Urinary bladder (tissue), 4 donors: Measurements from ENCODE around the gene KCNAB2. TPM values are rescaled to one million over a fixed set of nuclear protein-coding genes. Genes with fewer than 3 reads are reported as not detected.

Experiments used
- DNase-seq: peaks from one replicate; pipeline ENCODE4 v3.0.0-alpha.2; 2015; ENCODE audit errors: extremely low spot score
- H3K27ac ChIP-seq: one replicate; pipeline ENCODE4 v1.5.1; 2013; ENCODE audit warnings: low read depth, mild to moderate bottlenecking, moderate library complexity
- H3K36me3 ChIP-seq: one replicate; pipeline ENCODE4 v1.6.1; 2013; ENCODE audit warnings: mild to moderate bottlenecking, moderate library complexity; ENCODE audit not compliant: insufficient read depth
- H3K4me1 ChIP-seq: one replicate; pipeline ENCODE4 v1.6.1; 2013; ENCODE audit warnings: mild to moderate bottlenecking, moderate library complexity; ENCODE audit not compliant: insufficient read depth
- H3K4me3 ChIP-seq: one replicate; pipeline ENCODE4 v1.5.1; 2013; ENCODE audit warnings: low read depth, low read length
- WGBS: extraction: QIAGEN DNeasy Blood & Tissue Kit; methylation state at CpG from one replicate; pipeline ENCODE4 v1.1.7; 2013; 5-methylcytosine and 5-hydroxymethylcytosine counted together
- polyA plus RNA-seq: library from polyadenylated mRNA; stranded (reverse); fragments of 200-250 nt; gene quantifications from one replicate; pipeline ENCODE4 v1.2.3, GENCODE V29; 2013
- total RNA-seq: library from RNA; depleted of rRNA; stranded (reverse); fragments of >200 nt; gene quantifications from one replicate; pipeline ENCODE4 v1.2.3, GENCODE V29; 2014
- donor health status: healthy with polysubstance abuse.
- donor health status: healthy.

KCNAB2 gene
- total RNA-seq = 3.8 TPM
- polyA plus RNA-seq = 13.0 TPM

- Histone ChIP-seq H3K36me3 (no peaks in the 10 kb centered on the region), H3K4me3 (no peak within 1 kb of the TSS), H3K4me1 (no peaks in the 10 kb centered on the region), H3K27ac (no peak within 1 kb of the TSS)
- DNase-seq = no peak
- WGBS = 71% methylated on average over 15 of the region's 15 CpGs
Measured at GRCh38 chr1:6045561-6045960, at the start of gene KCNAB2. TSS of gene KCNAB2 (plus strand) at chr1:6045888. CDS start at chr1:6051537, 5,649 bp downstream.

DNA sequence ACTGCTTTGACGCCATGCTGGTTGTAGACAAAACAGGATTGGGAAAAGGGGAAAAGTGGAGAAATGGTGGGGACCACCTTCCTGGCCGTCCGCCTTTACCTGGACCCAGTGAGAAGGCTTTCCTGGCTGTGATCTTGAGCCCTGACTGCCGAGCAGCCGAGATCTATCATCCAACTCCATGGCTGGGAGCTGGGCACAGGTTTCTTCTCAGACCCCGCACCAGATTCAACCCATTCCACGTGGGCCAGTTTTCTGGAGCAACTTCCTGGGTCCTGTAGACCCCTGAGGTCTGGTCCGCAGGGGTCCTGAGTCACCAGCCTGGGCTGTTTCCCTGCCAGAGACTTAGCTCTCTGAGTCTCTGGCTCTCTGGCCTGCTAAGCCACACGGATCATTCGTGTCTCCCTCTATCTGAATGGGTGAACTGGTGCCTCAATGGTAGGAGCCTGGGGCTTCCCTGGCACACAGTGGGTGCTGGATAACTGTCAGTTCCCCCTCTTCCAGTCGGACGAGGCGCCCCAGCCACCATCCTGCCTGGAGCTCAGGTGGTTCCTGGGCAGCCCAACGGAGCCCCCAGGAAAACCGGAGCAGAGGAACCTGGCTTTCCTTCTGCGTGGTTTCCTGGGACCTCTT lies 48.9 kb upstream of the KCNAB2 start:
- Histone ChIP-seq H3K4me3 (no peak overlapping the region), H3K36me3 (no peaks in the 10 kb centered on the region), H3K4me1 (peaks cover 2% of the 10 kb centered on the region), H3K27ac (no peak overlapping the region)
- 85% methylated on average over 16 of the region's 16 CpGs for WGBS
- DNase-seq = no peak

DNA sequence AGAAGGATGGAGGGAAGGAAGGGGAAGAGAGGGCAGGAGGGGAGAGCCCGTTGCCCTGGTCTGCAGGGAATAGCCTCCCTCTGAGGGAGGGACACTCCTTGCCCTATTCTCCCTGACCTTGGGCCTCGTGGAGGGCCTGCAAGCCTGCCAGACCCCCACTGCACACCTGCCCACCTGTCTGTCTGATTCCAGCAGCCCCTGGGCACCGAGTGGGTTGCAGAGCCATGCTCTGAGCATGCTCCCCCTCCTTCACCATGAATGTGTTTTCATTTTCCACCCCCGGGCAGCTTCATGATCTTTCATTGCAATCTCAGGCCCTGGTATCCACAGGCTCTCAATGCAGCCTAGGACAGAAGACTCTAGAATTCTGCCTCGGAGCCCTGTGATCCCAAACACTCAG lies 48.4 kb upstream of the KCNAB2 start:
- Histone ChIP-seq H3K36me3 (no peaks in the 10 kb centered on the region), H3K4me3 (no peak overlapping the region), H3K4me1 (peaks cover 2% of the 10 kb centered on the region), H3K27ac (no peak overlapping the region)
- no peak for DNase-seq
- WGBS = 68% methylated on average over 5 of the region's 5 CpGs

GRCh38 chr1:5998051-5998905 lies 47.4 kb upstream of the KCNAB2 start:
- Histone ChIP-seq H3K27ac (no peak overlapping the region), H3K4me3 (no peak overlapping the region), H3K4me1 (peaks cover 2% of the 10 kb centered on the region), H3K36me3 (no peaks in the 10 kb centered on the region)
- WGBS = 91% methylated on average over 12 of the region's 12 CpGs
- DNase-seq = no peak

GRCh38 chr1:5998906-5999301 lies 46.8 kb upstream of the KCNAB2 start:
- Histone ChIP-seq H3K4me3 (no peak overlapping the region), H3K27ac (no peak overlapping the region), H3K4me1 (no peaks in the 10 kb centered on the region), H3K36me3 (no peaks in the 10 kb centered on the region)
- DNase-seq = no peak
- WGBS = 92% methylated on average over 19 of the region's 19 CpGs

DNA sequence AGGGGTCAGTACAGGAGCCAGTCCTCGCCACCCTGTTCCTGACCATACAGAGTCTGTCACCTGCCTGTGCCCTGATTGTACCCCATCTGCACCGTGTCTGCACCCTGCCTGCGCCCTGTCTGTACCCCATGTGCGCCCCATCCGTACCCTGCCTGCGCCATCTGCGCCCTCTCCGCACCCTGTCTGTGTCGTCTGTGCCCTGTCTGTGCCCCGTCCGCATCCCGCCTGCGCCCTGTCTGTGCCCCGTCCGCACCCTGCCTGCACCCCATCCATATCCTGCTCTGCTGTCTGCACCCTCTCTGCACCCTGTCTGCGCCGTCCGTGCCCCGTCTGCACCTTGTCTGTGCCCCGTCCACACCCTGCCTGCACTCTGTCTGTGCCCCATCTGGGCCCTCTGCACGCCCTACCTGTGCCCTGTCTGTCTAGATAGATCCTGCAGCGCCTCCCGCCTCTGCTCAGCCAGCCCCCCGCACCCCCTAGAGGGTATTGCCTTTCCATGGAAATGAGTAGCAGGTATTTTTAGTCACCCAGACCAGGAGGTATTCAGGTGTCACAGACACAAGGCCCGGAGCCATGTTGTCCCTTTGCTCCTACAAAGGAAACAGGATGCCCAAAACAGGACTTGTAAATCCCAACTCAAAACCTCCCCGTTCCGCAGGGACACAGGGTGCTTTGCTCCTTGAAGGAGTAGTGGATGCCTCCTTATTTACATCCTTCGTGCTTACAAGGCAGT lies 45.8 kb upstream of the KCNAB2 start:
- no peak overlapping the region for H3K27ac ChIP-seq
- DNase-seq = no peak
- H3K4me1 ChIP-seq = no peaks in the 10 kb centered on the region
- no peaks in the 10 kb centered on the region for H3K36me3 ChIP-seq
- 87% methylated on average over 28 of the region's 28 CpGs for WGBS
- H3K4me3 ChIP-seq = no peak overlapping the region

DNA sequence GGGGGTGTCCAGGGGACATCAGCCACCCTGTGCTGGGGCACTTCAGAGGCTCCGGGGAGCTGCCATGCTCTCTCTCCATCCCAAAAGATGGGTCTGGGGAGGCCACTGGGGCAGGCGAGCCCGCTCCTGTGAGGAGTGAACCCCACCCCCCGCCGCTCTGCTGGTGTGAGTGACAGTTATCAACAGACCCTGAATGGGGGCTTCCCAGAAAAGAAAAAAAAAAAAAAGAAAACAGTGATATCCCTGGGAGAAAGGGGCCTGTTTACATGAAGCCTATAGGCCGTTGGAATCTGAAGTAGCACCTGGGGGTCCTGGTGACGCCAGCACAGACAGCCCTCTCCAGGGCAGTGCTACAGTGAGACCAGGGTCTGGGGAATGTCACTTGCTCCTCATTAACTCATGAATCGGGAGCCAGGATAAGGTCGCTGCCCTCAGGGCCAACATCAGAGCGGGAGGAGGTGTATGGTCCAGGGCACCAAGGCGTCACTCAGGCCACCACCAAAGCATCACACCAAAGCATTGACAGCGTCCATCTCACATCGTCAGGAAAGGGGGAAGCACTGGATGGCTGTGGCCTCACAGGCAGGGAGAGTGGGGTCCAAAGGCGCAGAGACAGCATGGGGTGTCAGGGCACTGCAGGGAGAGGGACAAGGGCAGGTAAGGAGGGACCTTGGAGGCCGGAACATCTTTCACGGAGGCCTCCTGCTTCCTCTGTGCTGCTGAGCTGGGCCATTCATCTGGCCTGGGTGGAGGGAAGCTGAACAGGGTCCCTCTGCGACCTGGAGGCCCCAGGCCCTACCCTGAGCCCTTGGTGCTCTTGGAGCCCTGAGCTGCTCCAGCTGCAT lies 45.0 kb upstream of the KCNAB2 start:
- DNase-seq = no peak
- Histone ChIP-seq H3K4me3 (no peak overlapping the region), H3K4me1 (no peaks in the 10 kb centered on the region), H3K27ac (no peak overlapping the region), H3K36me3 (no peaks in the 10 kb centered on the region)
- WGBS = 82% methylated on average over 17 of the region's 17 CpGs

DNA sequence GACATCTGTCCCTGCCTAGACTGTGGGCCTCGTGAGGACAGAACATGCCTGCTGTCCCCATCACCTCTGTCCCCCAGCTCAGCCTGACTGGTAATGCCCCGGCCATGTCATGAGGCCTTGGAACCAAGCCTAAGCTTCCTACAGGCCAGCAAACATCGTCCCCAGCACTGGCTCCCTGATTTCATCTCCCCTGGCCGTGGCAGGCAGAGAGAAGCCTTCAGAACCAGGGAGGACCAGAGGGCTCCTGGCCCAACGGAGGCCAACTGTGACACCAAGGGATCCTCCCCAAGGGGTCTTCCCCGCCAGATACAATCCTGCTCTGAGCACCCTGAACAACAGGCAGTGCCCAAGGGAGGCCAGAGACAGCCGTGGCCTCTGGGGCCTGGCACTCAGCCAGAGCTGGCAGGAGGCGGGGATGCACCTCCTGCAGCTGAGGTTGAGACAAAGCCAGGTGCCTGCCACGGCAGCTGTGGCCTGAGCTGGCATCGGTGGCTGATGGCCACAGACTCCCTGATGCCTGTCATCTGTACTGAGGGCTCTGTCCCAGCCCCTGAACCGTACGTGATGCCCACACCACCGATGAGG lies 43.6 kb upstream of the KCNAB2 start:
- H3K4me1 ChIP-seq = no peaks in the 10 kb centered on the region
- no peak overlapping the region for H3K27ac ChIP-seq
- 60% methylated on average over 13 of the region's 13 CpGs for WGBS
- DNase-seq = no peak
- H3K4me3 ChIP-seq = no peak overlapping the region
- no peaks in the 10 kb centered on the region for H3K36me3 ChIP-seq

GRCh38 chr1:6002714-6003501 lies 42.8 kb upstream of the KCNAB2 start:
- no peaks in the 10 kb centered on the region for H3K36me3 ChIP-seq
- 69% methylated on average over 33 of the region's 33 CpGs for WGBS
- H3K4me3 ChIP-seq = no peak overlapping the region
- no peak overlapping the region for H3K27ac ChIP-seq
- no peaks in the 10 kb centered on the region for H3K4me1 ChIP-seq
- DNase-seq = no peak

GRCh38 chr1:6003568-6004411 lies 41.9 kb upstream of the KCNAB2 start:
- peak; percentile 35 for DNase-seq
- Histone ChIP-seq H3K4me1 (no peaks in the 10 kb centered on the region), H3K27ac (no peak overlapping the region), H3K36me3 (no peaks in the 10 kb centered on the region), H3K4me3 (no peak overlapping the region)
- WGBS = 63% methylated on average over 24 of the region's 24 CpGs

DNA sequence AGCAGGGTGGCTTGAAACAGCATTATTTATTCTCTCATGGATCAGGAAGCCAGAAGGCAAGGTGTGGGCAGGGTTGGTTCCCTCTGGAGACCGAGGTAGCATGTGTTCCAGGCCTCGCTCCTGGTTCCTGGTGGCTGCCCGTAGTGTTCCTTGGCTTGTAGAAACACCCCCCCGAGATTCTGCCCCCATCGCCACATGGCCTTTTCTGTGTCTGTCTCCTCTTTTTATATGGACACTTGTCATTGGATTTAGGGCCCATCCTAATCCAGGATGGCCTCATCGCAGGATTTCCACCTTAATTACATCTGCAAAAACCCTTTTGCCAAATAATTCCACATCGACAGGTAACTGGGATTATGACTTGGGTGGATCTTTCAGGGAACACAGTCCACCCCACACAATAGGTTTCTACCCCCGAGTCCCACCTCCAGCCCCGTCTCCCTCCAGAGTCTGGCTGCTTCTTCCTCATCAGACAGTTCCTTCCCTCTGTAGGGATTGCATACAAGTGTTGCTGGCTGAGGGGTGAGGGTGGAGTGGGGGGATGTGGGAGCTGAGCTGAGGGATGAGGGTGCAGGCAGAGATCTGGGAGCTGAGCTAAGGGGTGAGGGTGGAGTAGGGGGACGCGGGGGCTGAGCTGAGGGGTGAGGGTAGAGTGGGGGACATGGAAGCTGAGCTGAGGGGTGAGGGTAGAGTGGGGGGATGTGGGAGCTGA lies 41.1 kb upstream of the KCNAB2 start:
- 89% methylated on average over 11 of the region's 11 CpGs for WGBS
- DNase-seq = no peak

More for the DNA sequence above, 41.1 kb upstream of the KCNAB2 start:
- no peak overlapping the region for H3K4me3 ChIP-seq
- no peak overlapping the region for H3K27ac ChIP-seq
- no peaks in the 10 kb centered on the region for H3K36me3 ChIP-seq
- no peaks in the 10 kb centered on the region for H3K4me1 ChIP-seq
